ENCODE measurements around the gene ZNF169.

ZNF169 gene

GRCh38 chr9:94280409-94280989, 21.4 kb downstream of the ZNF169 start:
- peaks cover 15% of the 10 kb centered on the region for H3K36me3 ChIP-seq
- TF ChIP-seq CTCF (IDR thresholded peaks at IDR 0.05; ENCODE audit: low read depth, low read length), result no peak

GRCh38 chr9:94281101-94281500, 22.0 kb downstream of the ZNF169 start:
- peaks cover 15% of the 10 kb centered on the region for H3K36me3 ChIP-seq
- TF ChIP-seq CTCF (IDR thresholded peaks at IDR 0.05; ENCODE audit: low read depth, low read length), result no peak

More at GRCh38 chr9:94280409-94280989, 21.4 kb downstream of the ZNF169 start:
- Histone ChIP-seq H3K9me3 (ENCODE audit: severe bottlenecking) (peaks cover 7% of the 10 kb centered on the region), H3K27me3 (ENCODE audit: insufficient read depth, low read depth, severe bottlenecking) (no peaks in the 10 kb centered on the region), H3K27ac (no peak overlapping the region), H3K4me3 (ENCODE audit: low read depth, low read length) (no peak overlapping the region)
- no peak for DNase-seq

GRCh38 chr9:94286116-94286515, 27.0 kb downstream of the ZNF169 start:
- no peaks in the 10 kb centered on the region for H3K27me3 ChIP-seq (ENCODE audit: insufficient read depth, low read depth, severe bottlenecking)
- no peak for DNase-seq
- no peak overlapping the region for H3K4me3 ChIP-seq (ENCODE audit: low read depth, low read length)
- no peak for TF ChIP-seq CTCF (IDR thresholded peaks at IDR 0.05; ENCODE audit: low read depth, low read length)
- no peaks in the 10 kb centered on the region for H3K36me3 ChIP-seq
- H3K27ac ChIP-seq, result no peak overlapping the region
- H3K9me3 ChIP-seq (ENCODE audit: severe bottlenecking), result peaks cover 2% of the 10 kb centered on the region

More at GRCh38 chr9:94281101-94281500, 22.0 kb downstream of the ZNF169 start:
- Histone ChIP-seq H3K4me3 (ENCODE audit: low read depth, low read length) (no peak overlapping the region), H3K27ac (no peak overlapping the region), H3K27me3 (ENCODE audit: insufficient read depth, low read depth, severe bottlenecking) (no peaks in the 10 kb centered on the region), H3K9me3 (ENCODE audit: severe bottlenecking) (peaks cover 7% of the 10 kb centered on the region)
- no peak for DNase-seq

GRCh38 chr9:94287877-94288513, 28.9 kb downstream of the ZNF169 start:
- H3K9me3 ChIP-seq (ENCODE audit: severe bottlenecking), result peaks cover 6% of the 10 kb centered on the region
- DNase-seq, result no peak
- no peak overlapping the region for H3K4me3 ChIP-seq (ENCODE audit: low read depth, low read length)
- no peak overlapping the region for H3K27ac ChIP-seq
- no peaks in the 10 kb centered on the region for H3K27me3 ChIP-seq (ENCODE audit: insufficient read depth, low read depth, severe bottlenecking)
- H3K36me3 ChIP-seq, result no peaks in the 10 kb centered on the region
- no peak for TF ChIP-seq CTCF (IDR thresholded peaks at IDR 0.05; ENCODE audit: low read depth, low read length)

GRCh38 chr9:94289691-94290090, 30.6 kb downstream of the ZNF169 start:
- DNase-seq, result no peak
- H3K27ac ChIP-seq, result no peak overlapping the region
- no peak for TF ChIP-seq CTCF (IDR thresholded peaks at IDR 0.05; ENCODE audit: low read depth, low read length)
- H3K9me3 ChIP-seq (ENCODE audit: severe bottlenecking), result peaks cover 6% of the 10 kb centered on the region
- no peaks in the 10 kb centered on the region for H3K27me3 ChIP-seq (ENCODE audit: insufficient read depth, low read depth, severe bottlenecking)
- peaks cover 5% of the 10 kb centered on the region; the same call in 1 of the 2 replicates for H3K36me3 ChIP-seq
- H3K4me3 ChIP-seq (ENCODE audit: low read depth, low read length), result no peak overlapping the region

Data from WERI-Rb-1 (cell line).